Endothelial cell of umbilical vein (primary cell): ENCODE data around the gene SPSB1.

Source experiments
- EZH2 ChIP-seq: IDR thresholded peaks from 2 replicates; pipeline ENCODE4 v1.6.1; 2012; ENCODE audit warnings: borderline replicate concordance, low read depth, mild to moderate bottlenecking, moderate library complexity, low read length, inconsistent platforms; ENCODE audit not compliant: severe bottlenecking
- FOS ChIP-seq: IDR thresholded peaks from 2 replicates; pipeline ENCODE4 v1.6.1; 2011; ENCODE audit warnings: mild to moderate bottlenecking, low read length, moderate library complexity, borderline replicate concordance; ENCODE audit not compliant: insufficient read depth
- JUN ChIP-seq: IDR thresholded peaks from 2 replicates; pipeline ENCODE4 v1.6.1; 2011; ENCODE audit warnings: borderline replicate concordance, low read depth; ENCODE audit not compliant: insufficient read length, insufficient read depth
- MYC ChIP-seq: IDR thresholded peaks from one replicate; pipeline ENCODE4 v1.6.1; 2011; ENCODE audit warnings: mild to moderate bottlenecking, low read depth, low read length
- POLR2A ChIP-seq: IDR thresholded peaks from 2 replicates; pipeline ENCODE4 v1.6.1; 2012; ENCODE audit warnings: low read depth, mild to moderate bottlenecking, control low read depth, low read length
- POLR2AphosphoS5 ChIP-seq: IDR thresholded peaks from 2 replicates; pipeline ENCODE4 v1.6.1; 2012; ENCODE audit warnings: low read depth, mild to moderate bottlenecking, control low read depth, low read length, moderate library complexity; ENCODE audit not compliant: insufficient read depth
- TF ChIP-seq, protein P1 (sequence below), 2 donors: IDR thresholded peaks; 1 replicate in 1 of 2; 2 replicates in 1 of 2; pipeline ENCODE4 v1.5.1; 2011; ENCODE audit warnings: low read length in 2 of 2, mild to moderate bottlenecking in 2 of 2, moderate library complexity in 2 of 2, control low read depth in 1 of 2, inconsistent platforms in 1 of 2, low read depth in 1 of 2; ENCODE audit not compliant: insufficient read depth in 1 of 2; ENCODE audit errors: extremely low read depth in 1 of 2

GRCh38 chr1:9319789-9320519 is 27.3 kb downstream of the SPSB1 start:
- TF ChIP-seq, protein P1, sequence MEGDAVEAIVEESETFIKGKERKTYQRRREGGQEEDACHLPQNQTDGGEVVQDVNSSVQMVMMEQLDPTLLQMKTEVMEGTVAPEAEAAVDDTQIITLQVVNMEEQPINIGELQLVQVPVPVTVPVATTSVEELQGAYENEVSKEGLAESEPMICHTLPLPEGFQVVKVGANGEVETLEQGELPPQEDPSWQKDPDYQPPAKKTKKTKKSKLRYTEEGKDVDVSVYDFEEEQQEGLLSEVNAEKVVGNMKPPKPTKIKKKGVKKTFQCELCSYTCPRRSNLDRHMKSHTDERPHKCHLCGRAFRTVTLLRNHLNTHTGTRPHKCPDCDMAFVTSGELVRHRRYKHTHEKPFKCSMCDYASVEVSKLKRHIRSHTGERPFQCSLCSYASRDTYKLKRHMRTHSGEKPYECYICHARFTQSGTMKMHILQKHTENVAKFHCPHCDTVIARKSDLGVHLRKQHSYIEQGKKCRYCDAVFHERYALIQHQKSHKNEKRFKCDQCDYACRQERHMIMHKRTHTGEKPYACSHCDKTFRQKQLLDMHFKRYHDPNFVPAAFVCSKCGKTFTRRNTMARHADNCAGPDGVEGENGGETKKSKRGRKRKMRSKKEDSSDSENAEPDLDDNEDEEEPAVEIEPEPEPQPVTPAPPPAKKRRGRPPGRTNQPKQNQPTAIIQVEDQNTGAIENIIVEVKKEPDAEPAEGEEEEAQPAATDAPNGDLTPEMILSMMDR (IDR thresholded peaks at IDR 0.05; ENCODE audit: extremely low read depth in 1 of 2, insufficient read depth in 1 of 2, low read depth in 1 of 2, low read length in 2 of 2), result no peak
- TF ChIP-seq MYC (no peak), FOS (no peak), EZH2 (no peak), POLR2A (no peak), JUN (no peak), POLR2AphosphoS5 (no peak)
